Measurements from ENCODE around the gene ISCA2.

Gene ISCA2

DNA sequence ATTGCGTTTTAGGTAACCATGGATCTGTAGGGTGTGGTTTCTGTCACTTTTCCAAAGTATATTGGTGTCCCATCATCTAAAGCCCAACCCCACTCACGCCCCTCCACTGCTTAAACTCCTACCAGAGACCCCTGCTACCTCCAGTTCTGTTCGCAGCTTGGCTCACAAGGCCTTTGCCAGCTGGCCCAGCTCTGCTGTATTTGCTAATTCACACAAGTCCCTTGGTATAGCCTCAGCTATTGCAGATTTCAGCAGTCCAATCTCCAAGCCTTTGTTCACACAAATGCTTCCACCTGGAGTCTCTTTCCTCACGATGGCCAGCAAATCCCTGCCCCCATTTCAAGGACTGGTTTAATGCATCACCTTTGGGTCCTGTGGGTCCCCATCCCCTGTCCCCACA, 24.2 kb downstream of the ISCA2 start:
- no peak overlapping the region for H3K4me3 ChIP-seq (ENCODE audit: low read depth, low read length, poor library complexity, severe bottlenecking)
- no peaks in the 10 kb centered on the region for H4K20me1 ChIP-seq (ENCODE audit: insufficient read depth, low read length)
- no peaks in the 10 kb centered on the region for H3K9me3 ChIP-seq (ENCODE audit: low read length)
- no peaks in the 10 kb centered on the region for H3K9me2 ChIP-seq (ENCODE audit: low read depth, low read length)
- H3K27me3 ChIP-seq (ENCODE audit: insufficient read depth, low read length) = 0 out of 2 replicates have a peak, but pooled peaks cover 2% of the 10 kb centered on the region
- no peak overlapping the region for H3K4me2 ChIP-seq (ENCODE audit: low read length)
- no peak overlapping the region for H3K27ac ChIP-seq (ENCODE audit: low read depth, low read length, poor library complexity, severe bottlenecking)
- H3K36me3 ChIP-seq (ENCODE audit: insufficient read depth, low read length) = no peaks in the 10 kb centered on the region
- no peak for TF ChIP-seq EZH2 (IDR thresholded peaks at IDR 0.05; ENCODE audit: borderline replicate concordance, low read length)
- TF ChIP-seq, protein P1, sequence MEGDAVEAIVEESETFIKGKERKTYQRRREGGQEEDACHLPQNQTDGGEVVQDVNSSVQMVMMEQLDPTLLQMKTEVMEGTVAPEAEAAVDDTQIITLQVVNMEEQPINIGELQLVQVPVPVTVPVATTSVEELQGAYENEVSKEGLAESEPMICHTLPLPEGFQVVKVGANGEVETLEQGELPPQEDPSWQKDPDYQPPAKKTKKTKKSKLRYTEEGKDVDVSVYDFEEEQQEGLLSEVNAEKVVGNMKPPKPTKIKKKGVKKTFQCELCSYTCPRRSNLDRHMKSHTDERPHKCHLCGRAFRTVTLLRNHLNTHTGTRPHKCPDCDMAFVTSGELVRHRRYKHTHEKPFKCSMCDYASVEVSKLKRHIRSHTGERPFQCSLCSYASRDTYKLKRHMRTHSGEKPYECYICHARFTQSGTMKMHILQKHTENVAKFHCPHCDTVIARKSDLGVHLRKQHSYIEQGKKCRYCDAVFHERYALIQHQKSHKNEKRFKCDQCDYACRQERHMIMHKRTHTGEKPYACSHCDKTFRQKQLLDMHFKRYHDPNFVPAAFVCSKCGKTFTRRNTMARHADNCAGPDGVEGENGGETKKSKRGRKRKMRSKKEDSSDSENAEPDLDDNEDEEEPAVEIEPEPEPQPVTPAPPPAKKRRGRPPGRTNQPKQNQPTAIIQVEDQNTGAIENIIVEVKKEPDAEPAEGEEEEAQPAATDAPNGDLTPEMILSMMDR (IDR thresholded peaks at IDR 0.05; ENCODE audit: low read length) = no peak
- H3K9ac ChIP-seq (ENCODE audit: low read length) = no peak overlapping the region
- H3F3A ChIP-seq (ENCODE audit: insufficient read depth, low read length) = no peaks in the 10 kb centered on the region
- no peak overlapping the region for H2AFZ ChIP-seq (ENCODE audit: low read length)
- H3K79me2 ChIP-seq (ENCODE audit: insufficient read depth, low read length) = no peaks in the 10 kb centered on the region
- no peaks in the 10 kb centered on the region for H3K4me1 ChIP-seq (ENCODE audit: insufficient read depth, low read length, severe bottlenecking)

DNA sequence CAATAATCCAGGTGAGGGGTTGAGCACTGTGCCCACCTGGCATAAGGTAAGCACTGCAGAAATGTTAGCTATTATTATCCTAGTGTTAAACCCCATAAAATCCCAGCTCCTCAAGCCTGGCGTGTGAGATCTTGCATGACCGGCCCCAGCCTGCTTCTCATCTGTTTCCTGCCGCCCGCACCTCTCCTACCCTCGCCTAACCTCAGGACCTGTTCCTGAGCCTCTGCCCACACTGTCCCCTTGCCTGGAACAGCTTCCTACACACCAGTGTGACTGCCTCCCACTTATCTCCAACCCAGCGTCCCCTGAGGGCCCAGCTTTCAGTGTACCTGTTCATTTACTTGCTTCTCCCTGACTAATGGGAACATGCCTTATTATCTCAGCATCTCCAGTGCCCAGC, 24.7 kb downstream of the ISCA2 start:
- H3K9me2 ChIP-seq (ENCODE audit: low read depth, low read length) = no peaks in the 10 kb centered on the region
- H3K9me3 ChIP-seq (ENCODE audit: low read length) = no peaks in the 10 kb centered on the region
- TF ChIP-seq, protein P1 (IDR thresholded peaks at IDR 0.05; ENCODE audit: low read length) = no peak
- no peak for TF ChIP-seq EZH2 (IDR thresholded peaks at IDR 0.05; ENCODE audit: borderline replicate concordance, low read length)
- H3K4me1 ChIP-seq (ENCODE audit: insufficient read depth, low read length, severe bottlenecking) = no peaks in the 10 kb centered on the region
- no peaks in the 10 kb centered on the region for H3F3A ChIP-seq (ENCODE audit: insufficient read depth, low read length)
- no peak overlapping the region for H2AFZ ChIP-seq (ENCODE audit: low read length)
- no peaks in the 10 kb centered on the region for H3K79me2 ChIP-seq (ENCODE audit: insufficient read depth, low read length)
- no peak overlapping the region for H3K4me3 ChIP-seq (ENCODE audit: low read depth, low read length, poor library complexity, severe bottlenecking)
- H3K36me3 ChIP-seq (ENCODE audit: insufficient read depth, low read length) = no peaks in the 10 kb centered on the region
- H3K27ac ChIP-seq (ENCODE audit: low read depth, low read length, poor library complexity, severe bottlenecking) = no peak overlapping the region
- 0 out of 2 replicates have a peak, but pooled peaks cover 4% of the 10 kb centered on the region for H3K27me3 ChIP-seq (ENCODE audit: insufficient read depth, low read length)
- no peak overlapping the region for H3K9ac ChIP-seq (ENCODE audit: low read length)
- H3K4me2 ChIP-seq (ENCODE audit: low read length) = no peak overlapping the region
- no peaks in the 10 kb centered on the region for H4K20me1 ChIP-seq (ENCODE audit: insufficient read depth, low read length)

DNA sequence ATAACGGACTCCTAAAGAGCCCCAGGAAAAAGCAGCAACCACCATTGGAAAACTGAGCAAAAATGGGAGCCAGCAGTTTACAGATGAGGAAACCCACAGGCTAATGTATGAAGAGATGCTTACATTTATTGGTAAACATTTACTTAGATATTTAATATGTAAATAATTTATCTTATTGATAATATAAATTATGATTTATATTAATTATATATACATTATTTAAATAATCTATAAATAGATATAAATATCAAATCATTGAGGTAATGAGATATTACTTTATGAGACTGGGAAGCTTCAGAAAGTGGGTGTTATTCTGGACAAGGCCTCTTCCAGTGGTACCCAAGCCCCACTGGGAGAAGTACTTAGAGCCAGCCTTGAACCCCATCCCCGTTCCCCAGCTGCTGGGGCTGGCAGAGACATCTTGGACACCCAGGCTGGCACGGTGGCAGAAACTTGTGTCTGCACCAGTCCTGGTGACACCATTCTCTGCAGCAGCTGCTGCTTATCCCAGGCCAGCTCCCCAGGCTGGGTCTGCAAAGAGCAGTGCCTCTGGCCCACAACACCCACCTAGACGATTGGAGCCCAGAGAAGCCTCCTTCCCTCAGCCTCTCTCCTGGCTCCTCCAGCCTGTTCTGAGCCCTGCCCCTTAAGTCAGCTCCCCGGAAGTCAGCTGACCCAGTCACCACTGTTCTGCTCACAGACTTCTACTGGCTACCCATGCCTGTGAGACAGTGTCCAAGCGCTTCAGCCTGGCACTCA, 25.9 kb downstream of the ISCA2 start:
- H3K79me2 ChIP-seq (ENCODE audit: insufficient read depth, low read length) = no peaks in the 10 kb centered on the region
- 0 out of 2 replicates have a peak, but pooled peaks cover 4% of the 10 kb centered on the region for H3K27me3 ChIP-seq (ENCODE audit: insufficient read depth, low read length)
- no peak for TF ChIP-seq EZH2 (IDR thresholded peaks at IDR 0.05; ENCODE audit: borderline replicate concordance, low read length)
- TF ChIP-seq, protein P1 (IDR thresholded peaks at IDR 0.05; ENCODE audit: low read length) = no peak
- no peaks in the 10 kb centered on the region for H3F3A ChIP-seq (ENCODE audit: insufficient read depth, low read length)
- no peaks in the 10 kb centered on the region for H3K36me3 ChIP-seq (ENCODE audit: insufficient read depth, low read length)
- no peaks in the 10 kb centered on the region for H3K4me1 ChIP-seq (ENCODE audit: insufficient read depth, low read length, severe bottlenecking)
- no peak overlapping the region for H2AFZ ChIP-seq (ENCODE audit: low read length)
- no peak overlapping the region for H3K4me3 ChIP-seq (ENCODE audit: low read depth, low read length, poor library complexity, severe bottlenecking)
- no peak overlapping the region for H3K27ac ChIP-seq (ENCODE audit: low read depth, low read length, poor library complexity, severe bottlenecking)
- H3K9ac ChIP-seq (ENCODE audit: low read length) = no peak overlapping the region
- H3K9me3 ChIP-seq (ENCODE audit: low read length) = no peaks in the 10 kb centered on the region
- H3K4me2 ChIP-seq (ENCODE audit: low read length) = no peak overlapping the region
- no peaks in the 10 kb centered on the region for H3K9me2 ChIP-seq (ENCODE audit: low read depth, low read length)
- H4K20me1 ChIP-seq (ENCODE audit: insufficient read depth, low read length) = no peaks in the 10 kb centered on the region
